Bronchial epithelial cell (primary cell): Measurements from ENCODE around the gene PDXK. TPM values are rescaled to one million over a fixed set of nuclear protein-coding genes. Genes with fewer than 3 reads are reported as not detected.

ENCODE experiments used
- DNase-seq: peaks from one replicate; pipeline ENCODE4 v3.0.0-alpha.2; 2010; ENCODE audit warnings: low read depth
- FAIRE-seq: peaks from 2 replicates; lab custom pipeline; 2011; peaks lifted over from hg19 to GRCh38; lab: Jason Lieb, UNC
- H3K27me3 ChIP-seq: 2 replicates; pipeline ENCODE4 v1.5.1; 2011; ENCODE audit warnings: low read length; ENCODE audit not compliant: control insufficient read depth, insufficient read depth
- H3K36me3 ChIP-seq: 2 replicates; pipeline ENCODE4 v1.5.1; 2011; ENCODE audit warnings: low read length; ENCODE audit not compliant: control insufficient read depth, insufficient read depth
- H3K4me3 ChIP-seq: 2 replicates; pipeline ENCODE4 v1.5.1; 2011; ENCODE audit warnings: mild to moderate bottlenecking, low read depth, low read length, control low read depth
- total RNA-seq: library from RNA; depleted of rRNA; stranded (reverse); fragments of >200 nt; gene quantifications from 2 replicates; pipeline ENCODE4 v1.2.1, GENCODE V29; 2014
- TF ChIP-seq, protein P1 (sequence below): IDR thresholded peaks from 2 replicates; pipeline ENCODE4 v1.5.1; 2011; ENCODE audit warnings: mild to moderate bottlenecking, moderate library complexity, low read length, control low read depth, inconsistent platforms; ENCODE audit not compliant: insufficient read depth, severe bottlenecking

Gene PDXK
- total RNA-seq, 1 donor from 2014 or later, result 591 TPM

DNA sequence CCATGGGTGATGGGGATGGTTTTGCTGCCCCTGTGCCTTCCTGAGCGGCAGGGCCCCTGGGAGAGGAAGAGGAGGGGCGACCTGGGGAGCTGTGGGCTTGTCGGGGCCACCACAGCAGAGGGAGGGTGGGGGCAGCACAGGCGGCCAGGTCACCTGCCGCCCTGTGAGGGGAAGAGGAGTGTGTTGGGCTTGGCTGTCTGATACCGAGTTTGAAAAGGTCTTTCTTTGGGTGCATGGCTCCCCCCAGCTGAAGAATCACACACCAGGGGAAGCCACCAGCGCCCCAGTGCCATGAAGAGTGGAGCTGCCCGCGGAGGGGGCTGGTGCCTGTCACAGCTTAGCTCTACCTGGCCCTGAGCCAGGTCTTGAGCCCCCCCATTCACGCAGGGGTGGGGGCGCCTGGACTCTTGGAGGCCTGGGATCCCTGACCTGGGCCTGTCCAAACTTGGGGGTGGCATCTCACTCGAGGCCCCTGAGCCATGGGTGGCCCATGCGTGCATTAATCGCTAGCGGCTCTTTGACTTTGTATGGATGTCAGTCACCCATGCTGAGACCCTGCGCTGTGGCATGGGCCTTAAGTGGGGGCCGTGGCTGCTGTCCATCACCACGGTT lies 30.8 kb downstream of the PDXK start:
- TF ChIP-seq, protein P1, sequence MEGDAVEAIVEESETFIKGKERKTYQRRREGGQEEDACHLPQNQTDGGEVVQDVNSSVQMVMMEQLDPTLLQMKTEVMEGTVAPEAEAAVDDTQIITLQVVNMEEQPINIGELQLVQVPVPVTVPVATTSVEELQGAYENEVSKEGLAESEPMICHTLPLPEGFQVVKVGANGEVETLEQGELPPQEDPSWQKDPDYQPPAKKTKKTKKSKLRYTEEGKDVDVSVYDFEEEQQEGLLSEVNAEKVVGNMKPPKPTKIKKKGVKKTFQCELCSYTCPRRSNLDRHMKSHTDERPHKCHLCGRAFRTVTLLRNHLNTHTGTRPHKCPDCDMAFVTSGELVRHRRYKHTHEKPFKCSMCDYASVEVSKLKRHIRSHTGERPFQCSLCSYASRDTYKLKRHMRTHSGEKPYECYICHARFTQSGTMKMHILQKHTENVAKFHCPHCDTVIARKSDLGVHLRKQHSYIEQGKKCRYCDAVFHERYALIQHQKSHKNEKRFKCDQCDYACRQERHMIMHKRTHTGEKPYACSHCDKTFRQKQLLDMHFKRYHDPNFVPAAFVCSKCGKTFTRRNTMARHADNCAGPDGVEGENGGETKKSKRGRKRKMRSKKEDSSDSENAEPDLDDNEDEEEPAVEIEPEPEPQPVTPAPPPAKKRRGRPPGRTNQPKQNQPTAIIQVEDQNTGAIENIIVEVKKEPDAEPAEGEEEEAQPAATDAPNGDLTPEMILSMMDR, result no peak
- H3K27me3 ChIP-seq, result no peaks in the 10 kb centered on the region
- H3K4me3 ChIP-seq, result no peak overlapping the region
- H3K36me3 ChIP-seq, result peaks cover 52% of the 10 kb centered on the region
- FAIRE-seq (no peak), DNase-seq (no peak)

DNA sequence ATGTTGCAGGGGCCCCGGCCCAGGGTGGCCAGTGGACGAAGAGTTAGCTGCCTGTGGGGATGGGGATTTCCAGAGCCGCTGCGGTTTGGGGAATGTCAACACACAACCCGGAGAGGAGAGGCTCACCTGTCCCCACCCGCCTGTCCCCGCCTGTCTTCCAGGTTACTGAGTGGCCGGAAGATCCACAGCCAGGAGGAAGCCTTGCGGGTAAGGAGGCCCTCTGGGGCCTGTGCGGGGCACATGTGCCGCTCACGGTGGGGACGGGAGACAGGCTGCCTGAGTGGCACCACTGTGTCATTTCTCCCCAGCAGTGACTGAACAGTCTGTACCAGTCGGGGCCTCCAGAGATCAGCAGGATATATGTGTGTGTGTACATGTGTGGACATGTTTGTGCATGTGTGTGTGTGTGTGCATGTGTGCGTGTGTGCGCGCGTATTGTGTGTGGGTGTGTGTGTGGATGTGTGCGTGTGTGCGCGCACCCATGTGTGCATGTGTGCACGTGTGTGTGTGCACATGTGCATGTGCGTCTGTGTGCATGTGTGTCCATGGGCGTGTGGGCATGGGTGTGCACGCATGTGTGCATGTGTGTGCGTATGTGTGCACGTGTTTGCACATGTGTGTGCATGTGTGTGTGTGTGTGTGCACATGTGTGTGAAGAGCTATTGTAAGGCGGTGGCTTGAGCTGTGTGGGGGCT lies 31.6 kb downstream of the PDXK start:
- Histone ChIP-seq H3K36me3 (peaks cover 55% of the 10 kb centered on the region), H3K4me3 (no peak overlapping the region), H3K27me3 (no peaks in the 10 kb centered on the region)
- DNase-seq (no peak), FAIRE-seq (peak; percentile 84)
- TF ChIP-seq, protein P1, result no peak

DNA sequence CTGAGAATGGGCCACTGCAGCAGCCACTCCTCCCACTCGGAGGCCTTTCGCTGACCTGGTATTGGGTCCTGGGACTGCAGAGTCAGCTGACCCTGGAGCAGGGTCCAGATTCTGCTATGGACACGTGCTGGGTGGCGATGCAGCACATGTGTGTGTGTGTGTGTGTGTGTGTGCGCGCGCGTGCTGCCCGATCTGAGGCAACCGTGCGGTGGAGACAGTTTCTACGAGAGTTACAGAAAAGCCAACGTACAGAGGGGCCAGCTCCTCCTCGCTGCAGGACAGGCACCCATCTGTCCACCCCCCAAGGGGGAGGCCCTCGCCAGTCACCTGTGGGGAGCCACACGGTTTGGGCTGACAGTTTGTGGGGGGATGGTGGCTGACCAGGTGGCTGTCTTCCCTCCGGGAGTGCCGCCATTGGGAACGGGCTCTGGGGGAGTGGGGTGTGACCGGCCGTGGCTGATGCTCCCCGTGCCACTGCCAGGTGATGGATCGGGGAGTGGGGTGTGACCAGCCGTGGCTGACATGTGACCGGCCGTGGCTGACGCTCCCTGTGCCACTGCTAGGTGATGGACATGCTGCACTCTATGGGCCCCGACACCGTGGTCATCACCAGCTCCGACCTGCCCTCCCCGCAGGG lies 33.1 kb downstream of the PDXK start:
- Histone ChIP-seq H3K36me3 (peaks cover 62% of the 10 kb centered on the region), H3K27me3 (no peaks in the 10 kb centered on the region), H3K4me3 (no peak overlapping the region)
- DNase-seq (no peak), FAIRE-seq (no peak)
- TF ChIP-seq, protein P1, result no peak

DNA sequence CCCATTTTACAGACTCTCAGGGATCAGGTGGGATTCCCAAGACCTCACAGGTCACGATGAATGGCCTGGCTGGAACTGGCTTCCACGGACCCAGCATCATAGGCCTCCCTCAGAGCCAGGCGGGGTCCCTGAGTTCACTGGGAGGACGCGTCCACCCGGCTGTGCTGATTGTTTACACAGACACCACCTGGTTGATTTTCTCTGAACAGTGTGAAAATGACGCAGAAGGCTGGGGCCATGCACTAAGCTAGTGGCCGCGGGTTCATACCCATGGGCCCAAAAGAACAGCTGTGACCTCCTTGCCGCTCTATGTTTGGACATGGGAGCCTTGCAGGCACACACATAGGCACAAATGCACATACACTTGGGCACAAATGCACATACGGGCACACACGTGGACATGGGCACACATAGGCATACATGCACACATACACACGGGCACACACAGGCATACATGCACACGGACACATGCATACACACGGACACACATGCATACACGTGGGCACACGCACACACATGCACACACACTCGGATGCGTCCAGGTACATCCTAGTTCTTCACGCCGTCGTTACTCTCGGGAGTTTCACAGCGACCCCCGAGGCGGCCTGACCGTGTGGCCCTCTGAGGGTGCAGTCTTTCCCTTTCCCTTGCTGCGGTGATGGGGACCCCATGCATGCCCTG lies 34.0 kb downstream of the PDXK start:
- Histone ChIP-seq H3K4me3 (no peak overlapping the region), H3K36me3 (peaks cover 57% of the 10 kb centered on the region), H3K27me3 (no peaks in the 10 kb centered on the region)
- DNase-seq (no peak), FAIRE-seq (peak; percentile 99)
- TF ChIP-seq, protein P1, result no peak

DNA sequence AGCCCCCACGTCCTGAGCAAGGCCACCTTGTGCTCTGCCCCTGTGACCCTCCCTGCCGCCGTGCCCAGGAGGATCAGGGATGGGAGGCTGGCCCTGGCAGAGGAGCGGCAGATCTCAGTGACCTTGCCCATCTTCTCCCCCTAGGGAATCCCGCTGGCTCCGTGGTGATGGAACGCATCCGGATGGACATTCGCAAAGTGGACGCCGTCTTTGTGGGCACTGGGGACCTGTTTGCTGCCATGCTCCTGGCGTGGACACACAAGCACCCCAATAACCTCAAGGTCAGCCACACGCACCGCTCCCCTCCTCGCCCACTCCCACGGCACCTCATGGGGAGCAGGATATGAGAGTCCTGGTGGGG lies 34.5 kb downstream of the PDXK start:
- DNase-seq (no peak), FAIRE-seq (no peak)
- TF ChIP-seq, protein P1, result no peak
- no peak overlapping the region for H3K4me3 ChIP-seq
- peaks cover 56% of the 10 kb centered on the region for H3K36me3 ChIP-seq
- H3K27me3 ChIP-seq, result no peaks in the 10 kb centered on the region
